ENCODE data around the gene HSPA1L.
"Not testable (repeated sequence)": the region's sequence is repeated elsewhere in the genome, so short reads cannot be mapped to it uniquely, and the experiment has no call there.

The HSPA1L gene

GRCh38 chr6:31815025-31815838, at the start of gene HSPA1L, which contains the start of gene HSPA1A:
HSPA1L (minus strand) TSS chr6:31815283; CDS start chr6:31811972, 3,311 bp downstream.
HSPA1A (plus strand) TSS chr6:31815543; CDS start chr6:31815757, 214 bp downstream.
- H3K36me3 Mint-ChIP-seq (ENCODE audit: low read depth), result peaks cover 11% of the 10 kb centered on the region
- peaks cover 30% of the 10 kb centered on the region for H3K4me1 Mint-ChIP-seq
- H3K27ac Mint-ChIP-seq, result peak within 1 kb of the TSS; percentile 99
- TF ChIP-seq, protein P1, sequence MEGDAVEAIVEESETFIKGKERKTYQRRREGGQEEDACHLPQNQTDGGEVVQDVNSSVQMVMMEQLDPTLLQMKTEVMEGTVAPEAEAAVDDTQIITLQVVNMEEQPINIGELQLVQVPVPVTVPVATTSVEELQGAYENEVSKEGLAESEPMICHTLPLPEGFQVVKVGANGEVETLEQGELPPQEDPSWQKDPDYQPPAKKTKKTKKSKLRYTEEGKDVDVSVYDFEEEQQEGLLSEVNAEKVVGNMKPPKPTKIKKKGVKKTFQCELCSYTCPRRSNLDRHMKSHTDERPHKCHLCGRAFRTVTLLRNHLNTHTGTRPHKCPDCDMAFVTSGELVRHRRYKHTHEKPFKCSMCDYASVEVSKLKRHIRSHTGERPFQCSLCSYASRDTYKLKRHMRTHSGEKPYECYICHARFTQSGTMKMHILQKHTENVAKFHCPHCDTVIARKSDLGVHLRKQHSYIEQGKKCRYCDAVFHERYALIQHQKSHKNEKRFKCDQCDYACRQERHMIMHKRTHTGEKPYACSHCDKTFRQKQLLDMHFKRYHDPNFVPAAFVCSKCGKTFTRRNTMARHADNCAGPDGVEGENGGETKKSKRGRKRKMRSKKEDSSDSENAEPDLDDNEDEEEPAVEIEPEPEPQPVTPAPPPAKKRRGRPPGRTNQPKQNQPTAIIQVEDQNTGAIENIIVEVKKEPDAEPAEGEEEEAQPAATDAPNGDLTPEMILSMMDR (IDR thresholded peaks at IDR 0.05; ENCODE audit: unreplicated experiment in 3 of 3), result no peak
- H3K27me3 Mint-ChIP-seq (ENCODE audit: low read depth), result no peaks in the 10 kb centered on the region
- peak within 1 kb of the TSS; percentile 89 to 90 (median 89) for H3K4me3 Mint-ChIP-seq
- peaks cover 14% of the 10 kb centered on the region for H3K9me3 Mint-ChIP-seq

GRCh38 chr6:31864818-31865204, 49.7 kb upstream of the HSPA1L start:
- TF ChIP-seq, protein P1 (IDR thresholded peaks at IDR 0.05; ENCODE audit: unreplicated experiment in 3 of 3), result no peak
- H3K4me3 Mint-ChIP-seq, result peak overlapping the region; percentile 87 to 99 (median 96)
- peak overlapping the region; percentile 90 to 97 (median 95) for H3K27ac Mint-ChIP-seq
- H3K36me3 Mint-ChIP-seq (ENCODE audit: low read depth), result peaks cover 11% of the 10 kb centered on the region
- peaks cover 11% of the 10 kb centered on the region for H3K4me1 Mint-ChIP-seq
- H3K9me3 Mint-ChIP-seq, result no peaks in the 10 kb centered on the region
- H3K27me3 Mint-ChIP-seq (ENCODE audit: low read depth), result no peaks in the 10 kb centered on the region

DNA sequence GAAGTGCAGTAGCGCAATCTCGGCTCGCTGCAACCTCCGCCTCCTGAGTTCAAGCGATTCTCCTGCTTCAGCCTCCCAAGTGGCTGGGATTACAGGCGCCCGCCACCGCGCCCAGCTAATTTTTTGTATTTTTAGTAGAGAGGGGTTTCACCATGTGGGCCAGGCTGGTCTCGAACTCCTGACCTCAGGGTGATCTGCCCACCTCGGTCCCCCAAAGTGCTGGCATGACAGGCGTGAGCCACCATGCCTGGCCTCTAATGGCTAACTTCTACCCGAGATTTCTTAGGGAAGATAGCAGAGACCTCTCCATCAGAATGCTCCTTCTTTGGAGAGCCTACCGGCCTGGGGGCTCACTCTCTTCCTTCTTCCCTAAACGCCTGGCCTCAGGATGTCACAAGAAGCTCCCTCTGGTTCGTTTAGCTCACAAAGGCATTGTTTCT, 49.1 kb upstream of the HSPA1L start:
- H3K36me3 Mint-ChIP-seq (ENCODE audit: low read depth), result peaks cover 14% of the 10 kb centered on the region
- H3K27ac Mint-ChIP-seq, result peak overlapping the region; percentile 90 to 97 (median 95)
- H3K4me3 Mint-ChIP-seq, result peak overlapping the region; percentile 87 to 99 (median 96)
- H3K4me1 Mint-ChIP-seq, result peaks cover 11% of the 10 kb centered on the region
- not testable (repeated sequence) for H3K9me3 Mint-ChIP-seq; H3K27me3 Mint-ChIP-seq (ENCODE audit: low read depth)

DNA sequence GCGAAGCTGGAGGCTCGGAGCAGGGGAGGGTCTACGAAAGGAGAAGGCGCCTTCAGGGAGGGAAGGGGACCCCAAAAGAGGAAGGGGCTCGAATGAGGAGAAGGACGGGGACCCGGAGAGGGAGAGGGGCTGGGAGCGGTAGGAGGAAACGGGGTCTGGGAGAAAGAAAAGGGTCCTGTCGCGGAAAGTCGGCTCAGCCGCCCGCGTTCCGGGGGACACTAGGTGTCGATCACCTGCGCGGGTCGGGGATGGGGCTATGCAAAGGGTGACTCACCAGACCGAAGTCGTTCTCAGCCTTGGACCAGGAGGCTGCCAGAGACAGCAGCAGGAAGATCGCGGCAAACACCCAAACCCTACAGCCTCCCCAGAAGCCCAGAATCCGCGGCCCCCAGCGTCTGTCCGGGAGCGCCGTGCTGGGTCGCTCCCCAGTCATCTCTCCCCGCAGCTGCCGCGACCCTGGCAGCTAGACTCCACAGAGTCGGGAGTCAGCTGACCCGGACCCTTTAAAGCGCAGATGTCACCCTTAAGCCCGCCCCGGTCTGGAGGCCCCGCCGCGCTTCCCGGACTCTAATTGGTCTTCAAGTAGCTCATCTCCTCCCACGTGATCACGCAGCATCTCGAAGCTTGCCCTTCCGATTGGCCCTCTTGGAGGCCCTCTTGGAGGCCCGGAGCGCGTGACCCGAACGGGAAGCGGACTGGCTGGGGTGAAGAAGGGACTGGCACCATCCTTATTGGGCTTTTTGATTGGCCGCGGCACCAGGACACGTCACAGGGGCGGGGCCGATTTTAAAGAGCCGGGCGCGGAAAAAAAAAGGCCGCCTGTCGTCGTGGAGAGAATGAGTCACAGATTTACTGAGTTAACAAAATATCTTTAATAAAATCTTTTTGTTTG, 47.5 kb upstream of the HSPA1L start, which contains the start of gene NEU1:
NEU1 (minus strand) TSS at position 478 of the 892 bp plus-strand sequence; CDS start at position 433, 45 bp downstream.
- Mint-ChIP-seq H3K36me3 (ENCODE audit: low read depth) (peaks cover 19% of the 10 kb centered on the region), H3K9me3 (no peaks in the 10 kb centered on the region), H3K27me3 (ENCODE audit: low read depth) (no peaks in the 10 kb centered on the region), H3K4me3 (peak within 1 kb of the TSS; percentile 87 to 99 (median 96)), H3K27ac (peak within 1 kb of the TSS; percentile 90 to 97 (median 95)), H3K4me1 (peaks cover 11% of the 10 kb centered on the region)
- TF ChIP-seq, protein P1 (IDR thresholded peaks at IDR 0.05; ENCODE audit: unreplicated experiment in 3 of 3), result no peak

GRCh38 chr6:31861919-31862343, 46.8 kb upstream of the HSPA1L start:
- Mint-ChIP-seq H3K4me3 (peak overlapping the region; percentile 87 to 99 (median 96)), H3K27ac (no peak overlapping the region), H3K27me3 (ENCODE audit: low read depth) (no peaks in the 10 kb centered on the region), H3K36me3 (ENCODE audit: low read depth) (peaks cover 25% of the 10 kb centered on the region), H3K9me3 (no peaks in the 10 kb centered on the region), H3K4me1 (peaks cover 11% of the 10 kb centered on the region)
- TF ChIP-seq, protein P1 (IDR thresholded peaks at IDR 0.05; ENCODE audit: unreplicated experiment in 3 of 3), result no peak

- TF ChIP-seq, protein P1 (IDR thresholded peaks at IDR 0.05; ENCODE audit: unreplicated experiment in 3 of 3), result no peak
- Mint-ChIP-seq H3K27ac (no peak overlapping the region), H3K4me1 (peaks cover 11% of the 10 kb centered on the region), H3K27me3 (ENCODE audit: low read depth) (no peaks in the 10 kb centered on the region), H3K4me3 (peak overlapping the region; percentile 75 to 99 (median 87)), H3K36me3 (ENCODE audit: low read depth) (peaks cover 31% of the 10 kb centered on the region), H3K9me3 (no peaks in the 10 kb centered on the region)
These were observed 46.1 kb upstream of the HSPA1L start for GRCh38 chr6:31861150-31861549.

Measured in nephron (organoid).